WTC11 (cell line): ENCODE results near the gene ENPP6. TPM values are rescaled to one million over a fixed set of nuclear protein-coding genes. Genes with fewer than 3 reads are reported as not detected.

ENCODE experiments used
- ATAC-seq: fragments of 200-7000 bp; cut with Tn5 transposase; 2 replicates; pipeline ENCODE4 v1.10.0; 2021; ENCODE audit warnings: mild to moderate bottlenecking, moderate library complexity
- CTCF ChIA-PET: fragments of 300-600 bp; sonication (Branson Sonifier 250); formaldehyde crosslinking; loops from one replicate; lab custom pipeline; 2021; ENCODE audit warnings: antibody characterized with exemption; lab: Charles Lee
- POLR2A ChIA-PET: fragments of 350-600 bp; sonication (Branson Sonifier 250); formaldehyde crosslinking; loops from one replicate; lab custom pipeline; 2021; ENCODE audit warnings: antibody characterized with exemption; lab: Charles Lee
- DNase-seq: peaks from one replicate; pipeline ENCODE4 v3.0.0; 2021; ENCODE audit warnings: low spot score
- H3K27ac Mint-ChIP-seq: 2 replicates; pipeline ENCODE4 v1.8.0; 2021; ENCODE audit warnings: mixed read lengths
- H3K27me3 Mint-ChIP-seq: 2 replicates; pipeline ENCODE4 v1.8.0; 2021; ENCODE audit warnings: low read depth, mild to moderate bottlenecking, moderate library complexity, mixed read lengths
- H3K36me3 Mint-ChIP-seq: 2 replicates; pipeline ENCODE4 v1.8.0; 2021; ENCODE audit warnings: mixed read lengths
- H3K4me1 Mint-ChIP-seq: 2 replicates; pipeline ENCODE4 v1.8.0; 2022; ENCODE audit warnings: mixed read lengths
- H3K4me3 Mint-ChIP-seq: 2 replicates; pipeline ENCODE4 v1.8.0; 2021; ENCODE audit warnings: mild to moderate bottlenecking, moderate library complexity, mixed read lengths
- H3K9me3 Mint-ChIP-seq: 2 replicates; pipeline ENCODE4 v1.8.0; 2021; ENCODE audit warnings: mixed read lengths
- ATF1 ChIP-seq: sonication (generic); formaldehyde crosslinking; IDR thresholded peaks from 2 replicates; pipeline ENCODE4 v1.8.1; 2023; ENCODE audit warnings: mild to moderate bottlenecking, moderate library complexity, missing genetic modification reagents
- ELF4 ChIP-seq: sonication (generic); formaldehyde crosslinking; IDR thresholded peaks from 2 replicates; pipeline ENCODE4 v1.8.1; 2022; ENCODE audit warnings: low read depth, mild to moderate bottlenecking, moderate library complexity, missing genetic modification reagents
- ESRRA ChIP-seq: sonication (generic); formaldehyde crosslinking; IDR thresholded peaks from 2 replicates; pipeline ENCODE4 v1.8.1; 2022; ENCODE audit warnings: mild to moderate bottlenecking, missing genetic modification reagents, borderline replicate concordance
- GRHL2 ChIP-seq: fragments of 250-450 bp; sonication (Bioruptor Pico); IDR thresholded peaks from 2 replicates; pipeline ENCODE4 v1.8.0; 2022; ENCODE audit warnings: mild to moderate bottlenecking, moderate library complexity; ENCODE audit not compliant: insufficient replicate concordance, severe bottlenecking
- IRF2 ChIP-seq: sonication (generic); formaldehyde crosslinking; IDR thresholded peaks from 2 replicates; pipeline ENCODE4 v1.8.0; 2022; ENCODE audit warnings: low read depth, missing genetic modification reagents, borderline replicate concordance
- JAZF1 ChIP-seq: fragments of 250-450 bp; sonication (Bioruptor Pico); IDR thresholded peaks from 2 replicates; pipeline ENCODE4 v1.9.0; 2021; ENCODE audit warnings: moderate library complexity, mild to moderate bottlenecking, inconsistent platforms
- NR1H2 ChIP-seq: sonication (generic); formaldehyde crosslinking; IDR thresholded peaks from 2 replicates; pipeline ENCODE4 v1.9.0; 2021; ENCODE audit warnings: mild to moderate bottlenecking, moderate library complexity, missing genetic modification reagents
- PRRX2 ChIP-seq: fragments of 250-450 bp; sonication (Bioruptor Pico); IDR thresholded peaks from 2 replicates; pipeline ENCODE4 v1.8.0; 2021; ENCODE audit warnings: mild to moderate bottlenecking
- RELA ChIP-seq: sonication (generic); formaldehyde crosslinking; IDR thresholded peaks from 2 replicates; pipeline ENCODE4 v1.8.1; 2022; ENCODE audit warnings: missing genetic modification reagents, mild to moderate bottlenecking, borderline replicate concordance
- SMAD4 ChIP-seq: sonication (generic); formaldehyde crosslinking; IDR thresholded peaks from 2 replicates; pipeline ENCODE4 v1.8.0; 2022; ENCODE audit warnings: mild to moderate bottlenecking, missing genetic modification reagents
- SOX15 ChIP-seq: fragments of 250-450 bp; sonication (Bioruptor Pico); IDR thresholded peaks from 2 replicates; pipeline ENCODE4 v1.9.0; 2021; ENCODE audit warnings: mild to moderate bottlenecking
- TEAD1 ChIP-seq: sonication (generic); formaldehyde crosslinking; IDR thresholded peaks from 2 replicates; pipeline ENCODE4 v1.8.0; 2022; ENCODE audit warnings: mild to moderate bottlenecking, missing genetic modification reagents
- TP53 ChIP-seq: sonication (generic); formaldehyde crosslinking; IDR thresholded peaks from 2 replicates; pipeline ENCODE4 v1.8.1; 2023; ENCODE audit warnings: mild to moderate bottlenecking, missing genetic modification reagents
- ZBTB21 ChIP-seq: sonication (generic); formaldehyde crosslinking; IDR thresholded peaks from 2 replicates; pipeline ENCODE4 v1.8.1; 2023; ENCODE audit warnings: mild to moderate bottlenecking, missing genetic modification reagents, borderline replicate concordance
- ZNF219 ChIP-seq: sonication (generic); formaldehyde crosslinking; IDR thresholded peaks from 2 replicates; pipeline ENCODE4 v1.8.0; 2023; ENCODE audit warnings: missing genetic modification reagents, mild to moderate bottlenecking, borderline replicate concordance
- ZNF263 ChIP-seq: sonication (generic); formaldehyde crosslinking; IDR thresholded peaks from 2 replicates; pipeline ENCODE4 v1.8.1; 2022; ENCODE audit warnings: low read depth, mild to moderate bottlenecking, moderate library complexity, missing genetic modification reagents
- ZNF281 ChIP-seq: sonication (generic); formaldehyde crosslinking; IDR thresholded peaks from 2 replicates; pipeline ENCODE4 v1.8.0; 2023; ENCODE audit warnings: mild to moderate bottlenecking, missing genetic modification reagents
- ZNF317 ChIP-seq: sonication (generic); formaldehyde crosslinking; IDR thresholded peaks from 2 replicates; pipeline ENCODE4 v1.8.1; 2023; ENCODE audit warnings: low read depth, mild to moderate bottlenecking, moderate library complexity, missing genetic modification reagents, borderline replicate concordance
- ZNF416 ChIP-seq: fragments of 250-450 bp; sonication (Bioruptor Pico); IDR thresholded peaks from 2 replicates; pipeline ENCODE4 v1.9.0; 2021; ENCODE audit warnings: mild to moderate bottlenecking, inconsistent platforms
- total RNA-seq: library from RNA; stranded (reverse); gene quantifications from 3 replicates; pipeline ENCODE4 v1.2.3, GENCODE V29; 2021
- TF ChIP-seq, protein P1 (sequence below): sonication (generic); formaldehyde crosslinking; IDR thresholded peaks from 2 replicates; pipeline ENCODE4 v1.8.1; 2023; ENCODE audit warnings: mild to moderate bottlenecking, moderate library complexity, missing genetic modification reagents
- TF ChIP-seq, protein P2 (sequence below): sonication (generic); formaldehyde crosslinking; IDR thresholded peaks from 2 replicates; pipeline ENCODE4 v1.8.1; 2023; ENCODE audit warnings: mild to moderate bottlenecking, missing genetic modification reagents
- TF ChIP-seq, protein P3 (sequence below): sonication (generic); formaldehyde crosslinking; IDR thresholded peaks from 2 replicates; pipeline ENCODE4 v1.8.1; 2022; ENCODE audit warnings: missing genetic modification reagents, borderline replicate concordance

ENPP6 gene
- total RNA-seq, 1 experiment from 2014 or later = 0.09 TPM

DNA sequence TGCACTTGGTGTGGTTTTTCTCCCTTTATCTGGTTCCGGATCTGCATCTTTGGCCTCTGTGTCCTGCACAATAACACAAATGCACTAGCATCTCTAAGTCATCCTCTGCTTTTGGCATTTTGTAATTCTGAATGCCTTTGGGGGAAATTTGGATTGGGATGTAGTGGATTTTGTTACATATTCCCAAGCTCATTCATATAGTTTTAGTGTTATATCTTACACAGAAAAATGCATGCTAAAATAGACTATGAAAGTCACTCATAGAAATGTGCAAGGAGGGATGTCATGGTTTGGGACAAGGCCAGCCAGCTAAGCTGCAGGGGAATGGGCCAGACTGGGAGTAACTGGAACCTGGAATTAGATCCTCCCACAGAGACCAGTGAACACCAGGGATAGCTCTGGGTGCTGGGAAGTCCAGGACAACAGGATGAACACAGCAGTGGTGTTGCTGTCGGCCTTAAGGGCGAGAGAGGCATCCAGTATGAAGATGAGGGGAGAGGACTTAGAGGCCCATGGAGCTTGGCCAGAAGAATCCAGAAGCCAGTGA lies 20.1 kb downstream of the ENPP6 start:
- Mint-ChIP-seq H3K4me3 (no peak overlapping the region), H3K4me1 (peaks cover 16% of the 10 kb centered on the region), H3K27me3 (no peaks in the 10 kb centered on the region; the same call in none of the 2 replicates), H3K36me3 (peaks cover 14% of the 10 kb centered on the region), H3K27ac (no peak overlapping the region), H3K9me3 (peaks cover 19% of the 10 kb centered on the region)
- DNase-seq (no peak), ATAC-seq (no peak)
- POLR2A ChIA-PET = no interaction called here
- TF ChIP-seq ELF4 (CRISPR knock-in tag) (no peak), ZNF219 (CRISPR knock-in tag) (no peak), TEAD1 (CRISPR knock-in tag) (no peak), ESRRA (CRISPR knock-in tag) (no peak), ZBTB21 (CRISPR knock-in tag) (no peak), IRF2 (CRISPR knock-in tag) (no peak)
- TF ChIP-seq, protein P1, sequence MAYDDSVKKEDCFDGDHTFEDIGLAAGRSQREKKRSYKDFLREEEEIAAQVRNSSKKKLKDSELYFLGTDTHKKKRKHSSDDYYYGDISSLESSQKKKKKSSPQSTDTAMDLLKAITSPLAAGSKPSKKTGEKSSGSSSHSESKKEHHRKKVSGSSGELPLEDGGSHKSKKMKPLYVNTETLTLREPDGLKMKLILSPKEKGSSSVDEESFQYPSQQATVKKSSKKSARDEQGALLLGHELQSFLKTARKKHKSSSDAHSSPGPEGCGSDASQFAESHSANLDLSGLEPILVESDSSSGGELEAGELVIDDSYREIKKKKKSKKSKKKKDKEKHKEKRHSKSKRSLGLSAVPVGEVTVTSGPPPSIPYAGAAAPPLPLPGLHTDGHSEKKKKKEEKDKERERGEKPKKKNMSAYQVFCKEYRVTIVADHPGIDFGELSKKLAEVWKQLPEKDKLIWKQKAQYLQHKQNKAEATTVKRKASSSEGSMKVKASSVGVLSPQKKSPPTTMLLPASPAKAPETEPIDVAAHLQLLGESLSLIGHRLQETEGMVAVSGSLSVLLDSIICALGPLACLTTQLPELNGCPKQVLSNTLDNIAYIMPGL (CRISPR knock-in tag) = no peak
- TF ChIP-seq, protein P2, sequence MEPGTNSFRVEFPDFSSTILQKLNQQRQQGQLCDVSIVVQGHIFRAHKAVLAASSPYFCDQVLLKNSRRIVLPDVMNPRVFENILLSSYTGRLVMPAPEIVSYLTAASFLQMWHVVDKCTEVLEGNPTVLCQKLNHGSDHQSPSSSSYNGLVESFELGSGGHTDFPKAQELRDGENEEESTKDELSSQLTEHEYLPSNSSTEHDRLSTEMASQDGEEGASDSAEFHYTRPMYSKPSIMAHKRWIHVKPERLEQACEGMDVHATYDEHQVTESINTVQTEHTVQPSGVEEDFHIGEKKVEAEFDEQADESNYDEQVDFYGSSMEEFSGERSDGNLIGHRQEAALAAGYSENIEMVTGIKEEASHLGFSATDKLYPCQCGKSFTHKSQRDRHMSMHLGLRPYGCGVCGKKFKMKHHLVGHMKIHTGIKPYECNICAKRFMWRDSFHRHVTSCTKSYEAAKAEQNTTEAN (CRISPR knock-in tag) = no peak
- CTCF ChIA-PET = interaction anchor here (1.6 kb wide), 1 partner anchor 30 kb away, joined by 5 read pairs; no protein-coding TSS in a partner anchor

DNA sequence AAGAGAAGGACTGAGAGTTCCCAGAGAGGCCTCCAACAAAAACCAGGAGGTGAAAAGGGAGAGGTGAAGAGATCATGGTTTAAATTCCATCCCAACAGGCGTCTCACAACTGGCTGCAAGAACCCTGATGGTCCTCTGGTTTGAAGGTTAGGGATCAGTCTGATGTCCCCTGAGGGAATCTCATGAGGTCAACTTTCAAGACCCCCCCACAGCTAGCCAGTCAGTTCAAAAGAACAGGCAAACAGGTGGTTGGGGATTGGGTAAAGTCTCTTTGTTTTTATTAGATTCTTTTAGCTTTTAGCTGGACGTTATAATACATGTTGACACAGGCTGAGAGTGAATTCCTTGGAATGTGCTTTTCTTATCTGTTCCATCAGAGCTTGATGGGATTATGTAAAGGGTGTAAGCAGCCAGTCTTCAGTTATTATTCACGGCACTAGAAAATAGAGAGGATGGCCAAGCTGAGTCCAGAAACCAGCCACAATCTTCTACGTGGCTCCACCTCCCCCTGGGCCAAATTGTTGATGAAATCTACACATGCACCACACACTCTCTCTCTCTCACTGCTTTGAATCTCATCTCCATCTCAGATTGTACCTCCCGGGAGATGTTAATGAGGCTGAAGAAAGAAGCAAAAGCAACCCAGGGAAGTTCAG lies 20.8 kb downstream of the ENPP6 start:
- DNase-seq = no peak
- CTCF ChIA-PET = interaction anchor here (1.6 kb wide), 1 partner anchor 29 kb away, joined by 5 read pairs; no protein-coding TSS in a partner anchor
- H3K36me3 Mint-ChIP-seq = peaks cover 14% of the 10 kb centered on the region
- no peak overlapping the region for H3K4me3 Mint-ChIP-seq
- no peak overlapping the region for H3K27ac Mint-ChIP-seq
- peaks cover 16% of the 10 kb centered on the region for H3K4me1 Mint-ChIP-seq
- peaks cover 24% of the 10 kb centered on the region for H3K9me3 Mint-ChIP-seq
- H3K27me3 Mint-ChIP-seq = no peaks in the 10 kb centered on the region; the same call in none of the 2 replicates
- ATAC-seq = no peak
- TF ChIP-seq ZNF317 (CRISPR knock-in tag) (no peak), SMAD4 (CRISPR knock-in tag) (no peak), JAZF1 (no peak), ZNF416 (CRISPR knock-in tag) (no peak), ATF1 (CRISPR knock-in tag) (no peak), GRHL2 (CRISPR knock-in tag) (no peak), ZBTB21 (CRISPR knock-in tag) (no peak), TEAD1 (CRISPR knock-in tag) (no peak), NR1H2 (CRISPR knock-in tag) (no peak), SOX15 (CRISPR knock-in tag) (no peak), RELA (CRISPR knock-in tag) (no peak), TP53 (CRISPR knock-in tag) (no peak), ZNF281 (CRISPR knock-in tag) (no peak), PRRX2 (CRISPR knock-in tag) (no peak), ZNF263 (CRISPR knock-in tag) (no peak)
- TF ChIP-seq, protein P2 (CRISPR knock-in tag) = no peak
- TF ChIP-seq, protein P3, sequence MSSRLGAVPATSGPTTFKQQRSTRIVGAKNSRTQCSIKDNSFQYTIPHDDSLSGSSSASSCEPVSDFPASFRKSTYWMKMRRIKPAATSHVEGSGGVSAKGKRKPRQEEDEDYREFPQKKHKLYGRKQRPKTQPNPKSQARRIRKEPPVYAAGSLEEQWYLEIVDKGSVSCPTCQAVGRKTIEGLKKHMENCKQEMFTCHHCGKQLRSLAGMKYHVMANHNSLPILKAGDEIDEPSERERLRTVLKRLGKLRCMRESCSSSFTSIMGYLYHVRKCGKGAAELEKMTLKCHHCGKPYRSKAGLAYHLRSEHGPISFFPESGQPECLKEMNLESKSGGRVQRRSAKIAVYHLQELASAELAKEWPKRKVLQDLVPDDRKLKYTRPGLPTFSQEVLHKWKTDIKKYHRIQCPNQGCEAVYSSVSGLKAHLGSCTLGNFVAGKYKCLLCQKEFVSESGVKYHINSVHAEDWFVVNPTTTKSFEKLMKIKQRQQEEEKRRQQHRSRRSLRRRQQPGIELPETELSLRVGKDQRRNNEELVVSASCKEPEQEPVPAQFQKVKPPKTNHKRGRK (CRISPR knock-in tag) = no peak
- TF ChIP-seq, all 79 proteins: peak for 0
- POLR2A ChIA-PET = no interaction called here
